Endodermal cell (in vitro differentiated cells): Measurements from ENCODE around the gene UBXN10. TPM values are rescaled to one million over a fixed set of nuclear protein-coding genes. Genes with fewer than 3 reads are reported as not detected.

Source experiments
- DNase-seq: peaks from one replicate; pipeline ENCODE4 v3.0.0-alpha.2; 2017
- H3K27ac ChIP-seq: 2 replicates; pipeline ENCODE4 v1.5.1; 2013; ENCODE audit warnings: mild to moderate bottlenecking, low read depth, low read length, moderate library complexity
- H3K27me3 ChIP-seq: 2 replicates; pipeline ENCODE4 v1.6.1; 2013; ENCODE audit warnings: mild to moderate bottlenecking, low read length, moderate library complexity; ENCODE audit not compliant: insufficient read depth, control insufficient read depth, poor library complexity, severe bottlenecking
- H3K36me3 ChIP-seq: 2 replicates; pipeline ENCODE4 v1.7.0; 2013; ENCODE audit warnings: mild to moderate bottlenecking, low read length, moderate library complexity; ENCODE audit not compliant: control insufficient read depth, insufficient read depth
- H3K4me1 ChIP-seq: one replicate; pipeline ENCODE4 v1.7.0; 2013; ENCODE audit warnings: low read length; ENCODE audit not compliant: control insufficient read depth, insufficient read depth
- H3K4me3 ChIP-seq: 2 replicates; pipeline ENCODE4 v1.5.1; 2013; ENCODE audit warnings: mild to moderate bottlenecking, low read length, moderate library complexity
- H3K9ac ChIP-seq: 2 replicates; pipeline ENCODE4 v1.6.1; 2013; ENCODE audit warnings: mild to moderate bottlenecking, low read length, moderate library complexity; ENCODE audit not compliant: poor library complexity, severe bottlenecking; ENCODE audit errors: extremely low read depth
- H3K9me3 ChIP-seq: 2 replicates; pipeline ENCODE4 v1.6.1; 2013; ENCODE audit warnings: mild to moderate bottlenecking, low read length, moderate library complexity; ENCODE audit not compliant: control insufficient read depth
- H3K27ac Mint-ChIP-seq: 2 replicates; pipeline ENCODE4 v1.8.0; 2020; ENCODE audit warnings: mixed read lengths
- H3K27me3 Mint-ChIP-seq: 2 replicates; pipeline ENCODE4 v1.8.0; 2021; ENCODE audit warnings: mild to moderate bottlenecking, mixed read lengths; ENCODE audit not compliant: insufficient read depth
- H3K36me3 Mint-ChIP-seq: 2 replicates; pipeline ENCODE4 v1.8.0; 2020; ENCODE audit warnings: low read depth, mixed read lengths
- H3K4me1 Mint-ChIP-seq: 2 replicates; pipeline ENCODE4 v1.8.0; 2020; ENCODE audit warnings: mixed read lengths
- H3K4me3 Mint-ChIP-seq: 2 replicates; pipeline ENCODE4 v1.8.0; 2020; ENCODE audit warnings: mild to moderate bottlenecking, moderate library complexity, mixed read lengths
- H3K9me3 Mint-ChIP-seq: 2 replicates; pipeline ENCODE4 v1.8.0; 2020; ENCODE audit warnings: mild to moderate bottlenecking, mixed read lengths
- CTCF ChIP-seq: fragments of 200-600 bp; sonication (generic); conservative IDR thresholded peaks from 2 replicates; pipeline ENCODE4 v1.5.0; 2021; ENCODE audit warnings: antibody characterized with exemption, mild to moderate bottlenecking
- WGBS, 2 experiments: methylation state at CpG; one replicate each; pipeline versions ENCODE4 v1.1.5 to v1.1.7; 2013; ENCODE audit warnings: missing lambda C conversion rate in 2 of 2, mixed read lengths in 1 of 2; ENCODE audit not compliant: insufficient coverage in 1 of 2, insufficient read length in 1 of 2; 5-methylcytosine and 5-hydroxymethylcytosine counted together
- total RNA-seq, 2 donors: library from RNA; stranded (reverse); fragmentation: NEBNext Ultra II Directional in 1 of 2; extraction: Animal tissue kit (Norgen Biotek cat#: 25700) in 1 of 2; gene quantifications; 2 replicates in 1 of 2; 3 replicates in 1 of 2; pipeline ENCODE4 v1.2.1, GENCODE V29; 2021

Gene UBXN10
- total RNA-seq, 2 donors from 2014 or later, result 1.7 to 2.6 TPM

- no peaks in the 10 kb centered on the region for H3K36me3 ChIP-seq
- no peaks in the 10 kb centered on the region for H3K36me3 Mint-ChIP-seq
- H3K27ac ChIP-seq, result no peak overlapping the region
- no peak overlapping the region for H3K4me3 ChIP-seq
- H3K27me3 Mint-ChIP-seq, result peaks cover 2% of the 10 kb centered on the region
- H3K9me3 Mint-ChIP-seq, result no peaks in the 10 kb centered on the region
- WGBS, 2 experiments, result 29 to 34% methylated on average over 13 to 29 of the region's 29 CpGs
- H3K9ac ChIP-seq, result no peak overlapping the region
- no peaks in the 10 kb centered on the region for H3K4me1 Mint-ChIP-seq
- H3K4me1 ChIP-seq, result no peaks in the 10 kb centered on the region
- H3K27ac Mint-ChIP-seq, result peak overlapping the region; percentile 26
- peak; percentile 94 for DNase-seq
- no peaks in the 10 kb centered on the region for H3K27me3 ChIP-seq
- peak overlapping the region; percentile 41 for H3K4me3 Mint-ChIP-seq
- H3K9me3 ChIP-seq, result no peaks in the 10 kb centered on the region
- peak; percentile 95 for TF ChIP-seq CTCF
Measured at GRCh38 chr1:20151906-20152598, 33.8 kb upstream of the UBXN10 start.

GRCh38 chr1:20152599-20152930 lies 33.3 kb upstream of the UBXN10 start:
- Mint-ChIP-seq H3K9me3 (peaks cover under 1% of the 10 kb centered on the region), H3K27me3 (peaks cover 5% of the 10 kb centered on the region), H3K4me3 (peak overlapping the region; percentile 41), H3K4me1 (no peaks in the 10 kb centered on the region), H3K36me3 (no peaks in the 10 kb centered on the region), H3K27ac (peak overlapping the region; percentile 26)
- no peak for TF ChIP-seq CTCF
- DNase-seq, result no peak
- Histone ChIP-seq H3K4me3 (no peak overlapping the region), H3K4me1 (no peaks in the 10 kb centered on the region), H3K27ac (no peak overlapping the region), H3K9me3 (no peaks in the 10 kb centered on the region), H3K36me3 (no peaks in the 10 kb centered on the region), H3K27me3 (no peaks in the 10 kb centered on the region), H3K9ac (no peak overlapping the region)
- 65 to 76% methylated on average over 3 to 7 of the region's 7 CpGs for WGBS, 2 experiments

- Mint-ChIP-seq H3K36me3 (no peaks in the 10 kb centered on the region), H3K27ac (no peak overlapping the region), H3K27me3 (peaks cover 7% of the 10 kb centered on the region), H3K9me3 (peaks cover 5% of the 10 kb centered on the region), H3K4me1 (no peaks in the 10 kb centered on the region), H3K4me3 (no peak overlapping the region)
- 44 to 60% methylated on average over 4 to 6 of the region's 6 CpGs for WGBS, 2 experiments
- Histone ChIP-seq H3K27ac (no peak overlapping the region), H3K9ac (no peak overlapping the region), H3K36me3 (no peaks in the 10 kb centered on the region), H3K9me3 (no peaks in the 10 kb centered on the region), H3K27me3 (no peaks in the 10 kb centered on the region), H3K4me1 (no peaks in the 10 kb centered on the region), H3K4me3 (no peak overlapping the region)
- TF ChIP-seq CTCF, result no peak
- DNase-seq, result peak; percentile 79
Measured at GRCh38 chr1:20153000-20153418, 32.9 kb upstream of the UBXN10 start.
